Measurements from ENCODE around the gene AGPAT2.

Gene AGPAT2

GRCh38 chr9:136684799-136685198 lies 2.5 kb downstream of the AGPAT2 start:
- H3K27ac ChIP-seq = no peak overlapping the region
- no peak for TF ChIP-seq ZFX (IDR thresholded peaks at IDR 0.05)
- TF ChIP-seq CTCF (conservative IDR thresholded peaks at IDR 0.05) = no peak

DNA sequence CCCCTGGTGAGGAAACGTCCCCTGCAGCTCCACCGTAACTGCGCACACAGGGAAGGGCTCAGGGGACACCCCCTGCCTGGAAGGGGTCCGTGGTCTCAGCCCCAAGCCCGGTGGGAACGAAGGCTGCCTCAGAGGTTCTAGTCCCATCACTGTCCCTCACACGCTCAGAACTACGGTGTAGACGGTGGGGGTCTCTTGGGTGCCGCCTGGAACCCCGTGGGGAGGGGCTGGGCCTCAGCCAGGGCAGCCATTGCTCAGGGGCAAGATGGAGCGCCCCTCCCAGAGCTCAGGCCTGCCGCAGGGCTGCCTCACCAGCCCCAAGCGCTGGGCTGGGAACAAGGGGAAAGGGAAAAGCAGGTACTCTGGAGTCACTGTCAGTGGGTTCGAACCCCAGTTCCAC lies 2.9 kb downstream of the AGPAT2 start:
- no peak overlapping the region for H3K27ac ChIP-seq

DNA sequence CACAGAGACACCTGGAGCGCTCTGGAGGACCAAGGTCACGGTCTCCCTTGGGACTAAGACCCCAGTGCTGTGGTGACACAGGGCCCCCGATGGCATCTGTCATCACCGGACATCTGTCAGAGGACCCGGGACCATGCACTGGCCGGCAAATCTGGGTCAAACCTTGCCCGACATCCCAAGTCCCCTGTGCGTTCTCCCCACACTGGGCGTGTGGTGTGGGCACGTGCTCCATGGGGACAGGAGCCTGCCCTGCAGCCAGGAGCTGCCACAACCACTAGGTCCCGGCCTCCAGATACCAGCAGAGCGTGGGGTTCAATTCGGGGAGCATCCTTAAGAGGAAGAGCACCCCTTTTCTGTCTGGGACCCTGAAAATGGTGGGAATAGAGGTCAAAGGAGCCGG lies 3.5 kb downstream of the AGPAT2 start:
- no peak overlapping the region for H3K27ac ChIP-seq
- no peak for TF ChIP-seq CTCF (conservative IDR thresholded peaks at IDR 0.05)
- TF ChIP-seq ZFX (IDR thresholded peaks at IDR 0.05) = no peak

More for the DNA sequence above, 2.9 kb downstream of the AGPAT2 start:
- TF ChIP-seq ZFX (IDR thresholded peaks at IDR 0.05) (no peak), CTCF (conservative IDR thresholded peaks at IDR 0.05) (no peak)

GRCh38 chr9:136683173-136683745 lies 4.0 kb downstream of the AGPAT2 start:
- TF ChIP-seq CTCF (conservative IDR thresholded peaks at IDR 0.05) (no peak), ZFX (IDR thresholded peaks at IDR 0.05) (no peak)
- H3K27ac ChIP-seq = no peak overlapping the region

- no peak for TF ChIP-seq CTCF (conservative IDR thresholded peaks at IDR 0.05)
- TF ChIP-seq ZFX (IDR thresholded peaks at IDR 0.05) = no peak
- no peak overlapping the region for H3K27ac ChIP-seq
Observed at GRCh38 chr9:136682710-136683109, 4.5 kb downstream of the AGPAT2 start.

DNA sequence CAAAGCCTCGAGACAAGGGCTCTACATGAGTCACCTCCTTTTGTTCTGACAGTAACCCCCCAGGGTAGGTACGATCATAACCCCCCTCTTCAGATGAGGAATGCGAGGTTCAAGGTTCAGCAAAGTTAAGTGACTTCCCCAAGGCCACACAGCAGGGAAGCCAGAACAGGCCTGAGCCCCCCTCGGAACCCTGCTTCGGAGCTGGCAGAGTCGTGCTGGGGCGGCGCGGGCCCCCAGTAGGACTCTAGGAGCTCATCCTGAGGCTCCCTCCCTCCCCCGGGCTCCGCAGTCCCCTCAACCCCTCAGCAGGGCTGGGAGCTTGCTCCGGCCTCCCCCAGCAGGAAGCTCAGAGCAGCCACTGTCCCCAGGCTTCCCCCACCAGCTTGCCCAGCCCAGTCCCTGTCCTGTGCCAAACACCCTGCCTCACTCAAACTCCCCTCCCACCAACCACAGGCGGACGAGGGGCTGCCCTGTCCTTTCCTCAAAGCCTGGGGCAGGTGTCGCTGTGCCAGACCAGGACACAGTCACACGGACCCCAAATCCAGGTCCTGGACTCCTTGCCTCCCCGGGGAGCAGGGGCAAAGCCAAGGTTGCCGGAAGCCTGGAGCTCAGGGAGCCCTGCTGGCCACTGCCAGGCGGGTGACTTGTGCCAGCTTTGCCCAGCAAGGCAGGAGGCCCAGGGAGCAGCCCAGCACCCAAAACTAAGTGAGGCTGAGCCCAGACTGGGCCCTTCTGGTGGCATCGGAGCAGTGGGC lies 5.1 kb downstream of the AGPAT2 start:
- no peak overlapping the region for H3K27ac ChIP-seq
- TF ChIP-seq CTCF (conservative IDR thresholded peaks at IDR 0.05) (no peak), ZFX (IDR thresholded peaks at IDR 0.05) (no peak)

- no peak overlapping the region for H3K27ac ChIP-seq
- no peak for TF ChIP-seq CTCF (conservative IDR thresholded peaks at IDR 0.05)
- no peak for TF ChIP-seq ZFX (IDR thresholded peaks at IDR 0.05)
Observed at GRCh38 chr9:136681029-136681428, 6.2 kb downstream of the AGPAT2 start.

Data from C4-2B (cell line).